ENCODE results near the gene RPF1. TPM values are rescaled to one million over a fixed set of nuclear protein-coding genes. Genes with fewer than 3 reads are reported as not detected.

The RPF1 gene
- total RNA-seq, 4 donors from 2014 or later = 29.9 to 51.7 (median 42.7) TPM

GRCh38 chr1:84508510-84508909 lies 29.4 kb downstream of the RPF1 start:
- no peak for DNase-seq
- H3K4me1 ChIP-seq = peaks cover 12 to 16% of the 10 kb centered on the region in 2 donors
- 98 to 100% methylated on average over 1 of the region's 1 CpG for WGBS, 2 donors
- H3K4me3 ChIP-seq (replicated peaks in 1 of 3) = no peak overlapping the region
- no peak for TF ChIP-seq CTCF (IDR thresholded peaks at IDR 0.05)
- TF ChIP-seq POLR2A (IDR thresholded peaks at IDR 0.05) = no peak
- H3K9me3 ChIP-seq = no peaks in the 10 kb centered on the region
- no peaks in the 10 kb centered on the region for H3K27me3 ChIP-seq
- H3K27ac ChIP-seq = no peak overlapping the region
- H3K36me3 ChIP-seq = no peaks in the 10 kb centered on the region
- intact Hi-C loops (cut with DNase I) = loop anchor here (10.0 kb wide), 1 partner anchor 66 kb away; the partner anchor contains the start of gene CTBS

- TF ChIP-seq POLR2A (IDR thresholded peaks at IDR 0.05) (no peak), CTCF (IDR thresholded peaks at IDR 0.05) (no peak)
- Histone ChIP-seq H3K27me3 (no peaks in the 10 kb centered on the region), H3K9me3 (no peaks in the 10 kb centered on the region), H3K27ac (no peak overlapping the region), H3K36me3 (no peaks in the 10 kb centered on the region), H3K4me3 (replicated peaks in 1 of 3) (no peak overlapping the region), H3K4me1 (peaks cover 6 to 11% of the 10 kb centered on the region in 2 donors)
- intact Hi-C loops (cut with DNase I) = loop anchor here (10.0 kb wide), 1 partner anchor 66 kb away; the partner anchor contains the start of gene CTBS
- 95 to 97% methylated on average over 4 of the region's 4 CpGs for WGBS, 2 donors
- no peak for DNase-seq
These were observed 30.0 kb downstream of the RPF1 start for GRCh38 chr1:84509029-84509428.

GRCh38 chr1:84510165-84510564 lies 31.1 kb downstream of the RPF1 start:
- 48 to 70% methylated on average over 2 of the region's 2 CpGs for whole genome bisulfite sequencing, 2 donors

GRCh38 chr1:84510668-84511067 lies 31.6 kb downstream of the RPF1 start:
- Histone ChIP-seq H3K4me1 (peaks cover 0 to 4% of the 10 kb centered on the region in 2 donors), H3K27ac (no peak overlapping the region), H3K4me3 (replicated peaks in 1 of 3) (no peak overlapping the region), H3K36me3 (no peaks in the 10 kb centered on the region), H3K27me3 (no peaks in the 10 kb centered on the region), H3K9me3 (no peaks in the 10 kb centered on the region)
- intact Hi-C loops (cut with DNase I) = no loop called here
- TF ChIP-seq CTCF (IDR thresholded peaks at IDR 0.05) = no peak
- TF ChIP-seq POLR2A (IDR thresholded peaks at IDR 0.05) = no peak
- DNase-seq = no peak
- WGBS, 2 donors = 96% methylated on average over 3 of the region's 3 CpGs

More at GRCh38 chr1:84510165-84510564, 31.1 kb downstream of the RPF1 start:
- no peak for DNase-seq
- Histone ChIP-seq H3K27ac (no peak overlapping the region), H3K4me1 (peaks cover 0 to 4% of the 10 kb centered on the region in 2 donors), H3K27me3 (no peaks in the 10 kb centered on the region), H3K9me3 (no peaks in the 10 kb centered on the region), H3K36me3 (no peaks in the 10 kb centered on the region), H3K4me3 (replicated peaks in 1 of 3) (no peak overlapping the region)
- TF ChIP-seq CTCF (IDR thresholded peaks at IDR 0.05) = no peak
- intact Hi-C loops (cut with DNase I) = no loop called here

- intact Hi-C loops (cut with DNase I) = no loop called here
- no peak for DNase-seq
- H3K9me3 ChIP-seq = no peaks in the 10 kb centered on the region
- no peaks in the 10 kb centered on the region for H3K36me3 ChIP-seq
- H3K4me3 ChIP-seq (replicated peaks in 1 of 3) = no peak overlapping the region
- TF ChIP-seq POLR2A (IDR thresholded peaks at IDR 0.05) (no peak), CTCF (IDR thresholded peaks at IDR 0.05) (no peak)
- H3K4me1 ChIP-seq = no peaks in the 10 kb centered on the region
- H3K27me3 ChIP-seq = no peaks in the 10 kb centered on the region
- no peak overlapping the region for H3K27ac ChIP-seq
These were observed 45.5 kb downstream of the RPF1 start for GRCh38 chr1:84524590-84524989.
